ENCODE data around the gene EMILIN2. TPM values are rescaled to one million over a fixed set of nuclear protein-coding genes. Genes with fewer than 3 reads are reported as not detected.
"Not testable (repeated sequence)": the region's sequence is repeated elsewhere in the genome, so short reads cannot be mapped to it uniquely, and the experiment has no call there.

Gene EMILIN2
- polyA plus RNA-seq, 1 donor (not counting 4 experiments of a cell fraction or from before 2014, with no cell fraction given): 0.07 TPM

- dilution Hi-C loops (cut with MboI; ENCODE audit: extremely low pct_ligation_motif_present, low sequenced_read_pairs); H3K9me3 ChIP-seq (ENCODE audit: control insufficient read depth, low read depth, low read length); H2AFZ ChIP-seq (ENCODE audit: control insufficient read depth, low read length); H3K9ac ChIP-seq (ENCODE audit: control insufficient read depth, extremely low read depth, insufficient read depth, low read length); H3K4me3 ChIP-seq (ENCODE audit: control insufficient read depth in 2 of 3, extremely low read depth in 1 of 3, insufficient read depth in 2 of 3, low read depth in 1 of 3, low read length in 3 of 3); FAIRE-seq; H3K79me2 ChIP-seq (ENCODE audit: control insufficient read depth, insufficient read depth, low read length); H3K27me3 ChIP-seq (ENCODE audit: control insufficient read depth, extremely low read depth, insufficient read depth, low read length); H3K4me1 ChIP-seq (ENCODE audit: control insufficient read depth, extremely low read depth, insufficient read depth, low read length); H3K36me3 ChIP-seq (ENCODE audit: control insufficient read depth in 2 of 2, extremely low read depth in 1 of 2, insufficient read depth in 2 of 2, low read length in 2 of 2); DNase-seq (ENCODE audit: low read depth, low spot score); H3K27ac ChIP-seq (ENCODE audit: control insufficient read depth, insufficient read depth, low read length); H3K9me1 ChIP-seq (ENCODE audit: control insufficient read depth, extremely low read depth, insufficient read depth, low read length); H3K4me2 ChIP-seq (ENCODE audit: control insufficient read depth, extremely low read depth, insufficient read depth, low read depth, low read length); H4K20me1 ChIP-seq (ENCODE audit: control insufficient read depth, extremely low read depth, insufficient read depth, low read length): not testable (repeated sequence)
Observed at GRCh38 chr18:2866465-2866864, 19.7 kb downstream of the EMILIN2 start.

- no peaks in the 10 kb centered on the region for H3K4me1 ChIP-seq (ENCODE audit: control insufficient read depth, extremely low read depth, insufficient read depth, low read length)
- DNase-seq (ENCODE audit: low read depth, low spot score) (no peak), FAIRE-seq (no peak)
- H3K27ac ChIP-seq (ENCODE audit: control insufficient read depth, insufficient read depth, low read length): no peak overlapping the region
- no peaks in the 10 kb centered on the region for H3K9me1 ChIP-seq (ENCODE audit: control insufficient read depth, extremely low read depth, insufficient read depth, low read length)
- TF ChIP-seq EZH2 (IDR thresholded peaks at IDR 0.05; ENCODE audit: low read length) (no peak), CTCF (optimal IDR thresholded peaks at IDR 0.05 in 1 of 3, IDR thresholded peaks at IDR 0.05 in 1 of 3, conservative IDR thresholded peaks at IDR 0.05 in 1 of 3; ENCODE audit: extremely low read depth in 1 of 3, insufficient read depth in 2 of 3, low read length in 3 of 3) (no peak)
- no peak overlapping the region for H3K4me2 ChIP-seq (ENCODE audit: control insufficient read depth, extremely low read depth, insufficient read depth, low read depth, low read length)
- H3K9me3 ChIP-seq (ENCODE audit: control insufficient read depth, low read depth, low read length): no peaks in the 10 kb centered on the region
- no peaks in the 10 kb centered on the region for H3K79me2 ChIP-seq (ENCODE audit: control insufficient read depth, insufficient read depth, low read length)
- H4K20me1 ChIP-seq (ENCODE audit: control insufficient read depth, extremely low read depth, insufficient read depth, low read length): no peaks in the 10 kb centered on the region
- no peak overlapping the region for H2AFZ ChIP-seq (ENCODE audit: control insufficient read depth, low read length)
- dilution Hi-C loops (cut with MboI; ENCODE audit: extremely low pct_ligation_motif_present, low sequenced_read_pairs): no loop called here
- H3K4me3 ChIP-seq (ENCODE audit: control insufficient read depth in 2 of 3, extremely low read depth in 1 of 3, insufficient read depth in 2 of 3, low read depth in 1 of 3, low read length in 3 of 3): no peak overlapping the region
- no peaks in the 10 kb centered on the region for H3K36me3 ChIP-seq (ENCODE audit: control insufficient read depth in 2 of 2, extremely low read depth in 1 of 2, insufficient read depth in 2 of 2, low read length in 2 of 2)
- H3K9ac ChIP-seq (ENCODE audit: control insufficient read depth, extremely low read depth, insufficient read depth, low read length): no peak overlapping the region
- no peaks in the 10 kb centered on the region for H3K27me3 ChIP-seq (ENCODE audit: control insufficient read depth, extremely low read depth, insufficient read depth, low read length)
Observed at GRCh38 chr18:2869207-2869606, 22.4 kb downstream of the EMILIN2 start.

GRCh38 chr18:2871111-2871720 is 24.4 kb downstream of the EMILIN2 start:
- H3K27me3 ChIP-seq (ENCODE audit: control insufficient read depth, extremely low read depth, insufficient read depth, low read length): no peaks in the 10 kb centered on the region
- H3K79me2 ChIP-seq (ENCODE audit: control insufficient read depth, insufficient read depth, low read length): no peaks in the 10 kb centered on the region
- no peak for TF ChIP-seq EZH2 (IDR thresholded peaks at IDR 0.05; ENCODE audit: low read length)
- no peak for TF ChIP-seq CTCF (optimal IDR thresholded peaks at IDR 0.05 in 1 of 3, IDR thresholded peaks at IDR 0.05 in 1 of 3, conservative IDR thresholded peaks at IDR 0.05 in 1 of 3; ENCODE audit: extremely low read depth in 1 of 3, insufficient read depth in 2 of 3, low read length in 3 of 3)
- H3K4me2 ChIP-seq (ENCODE audit: control insufficient read depth, extremely low read depth, insufficient read depth, low read depth, low read length): no peak overlapping the region
- H3K9ac ChIP-seq (ENCODE audit: control insufficient read depth, extremely low read depth, insufficient read depth, low read length): no peak overlapping the region
- H2AFZ ChIP-seq (ENCODE audit: control insufficient read depth, low read length): no peak overlapping the region
- H4K20me1 ChIP-seq (ENCODE audit: control insufficient read depth, extremely low read depth, insufficient read depth, low read length): no peaks in the 10 kb centered on the region
- H3K9me3 ChIP-seq (ENCODE audit: control insufficient read depth, low read depth, low read length): no peaks in the 10 kb centered on the region
- H3K27ac ChIP-seq (ENCODE audit: control insufficient read depth, insufficient read depth, low read length): no peak overlapping the region
- H3K4me3 ChIP-seq (ENCODE audit: control insufficient read depth in 2 of 3, extremely low read depth in 1 of 3, insufficient read depth in 2 of 3, low read depth in 1 of 3, low read length in 3 of 3): no peak overlapping the region
- no peaks in the 10 kb centered on the region for H3K9me1 ChIP-seq (ENCODE audit: control insufficient read depth, extremely low read depth, insufficient read depth, low read length)
- H3K4me1 ChIP-seq (ENCODE audit: control insufficient read depth, extremely low read depth, insufficient read depth, low read length): no peaks in the 10 kb centered on the region
- dilution Hi-C loops (cut with MboI; ENCODE audit: extremely low pct_ligation_motif_present, low sequenced_read_pairs): no loop called here
- DNase-seq (ENCODE audit: low read depth, low spot score) (no peak), FAIRE-seq (no peak)
- no peaks in the 10 kb centered on the region for H3K36me3 ChIP-seq (ENCODE audit: control insufficient read depth in 2 of 2, extremely low read depth in 1 of 2, insufficient read depth in 2 of 2, low read length in 2 of 2)

Measured in keratinocyte (primary cell).